Kidney (tissue), 14 donors: ENCODE results near the gene CNOT9. TPM values are rescaled to one million over a fixed set of nuclear protein-coding genes. Genes with fewer than 3 reads are reported as not detected.

Source experiments
- DNase-seq, 5 donors: peaks; one replicate each; pipeline ENCODE4 v3.0.0-alpha.2; 2013 to 2020
- FAIRE-seq: peaks from 2 replicates; lab custom pipeline; 2012; peaks lifted over from hg19 to GRCh38; lab: Jason Lieb, UNC
- H3K27ac ChIP-seq, 2 donors: one replicate each; pipeline ENCODE4 v1.7.0; 2013; ENCODE audit warnings: low read depth in 2 of 2, low read length in 2 of 2, inconsistent platforms in 1 of 2
- H3K27me3 ChIP-seq: one replicate; pipeline ENCODE4 v1.7.1; 2013; ENCODE audit warnings: low read length, inconsistent platforms; ENCODE audit not compliant: control insufficient read depth, insufficient read depth
- H3K36me3 ChIP-seq, 3 donors: one replicate each; pipeline versions ENCODE4 v1.7.0 to v1.7.1; 2013; ENCODE audit warnings: low read length in 3 of 3, control low read depth in 1 of 3, inconsistent platforms in 1 of 3; ENCODE audit not compliant: insufficient read depth in 3 of 3, control insufficient read depth in 2 of 3
- H3K4me1 ChIP-seq, 3 donors: one replicate each; pipeline versions ENCODE4 v1.7.0 to v1.7.1; 2013; ENCODE audit warnings: low read length in 3 of 3, inconsistent platforms in 1 of 3, low read depth in 1 of 3; ENCODE audit not compliant: control insufficient read depth in 2 of 3, insufficient read depth in 2 of 3
- H3K4me3 ChIP-seq, 3 donors: one replicate each; pipeline versions ENCODE4 v1.7.0 to v1.8.1; 2013; ENCODE audit warnings: low read length in 3 of 3, control low read depth in 1 of 3, inconsistent platforms in 1 of 3
- H3K9ac ChIP-seq, 3 donors: one replicate each; pipeline versions ENCODE4 v1.7.0 to v1.7.1; 2013; ENCODE audit warnings: low read length in 3 of 3, control low read depth in 1 of 3, inconsistent platforms in 1 of 3
- H3K9me3 ChIP-seq, 3 donors: one replicate each; pipeline versions ENCODE4 v1.7.0 to v1.7.1; 2013; ENCODE audit warnings: low read length in 3 of 3, control low read depth in 1 of 3, inconsistent platforms in 1 of 3; ENCODE audit not compliant: control insufficient read depth in 2 of 3, insufficient read depth in 1 of 3
- intact Hi-C: fragments of 100-400 bp; cut with DNase I; formaldehyde crosslinking; loops from one replicate; pipeline ENCODE4 v1.11.1; 2022
- polyA plus RNA-seq: library from polyadenylated mRNA; stranded (reverse); fragments of 350-450 nt; fragmentation: Illumina TruSeq; extraction: RNeasy Lipid Tissue Mini Kit (QIAGEN cat#74804); gene quantifications from one replicate; pipeline ENCODE4 v1.2.3, GENCODE V29; 2014; ENCODE audit warnings: low read depth, low replicate concordance; ENCODE audit not compliant: insufficient read depth
- total RNA-seq: library from RNA; stranded (reverse); fragmentation: NEBNext Ultra II Directional; extraction: Animal tissue kit (Norgen Biotek cat#: 25700); gene quantifications from one replicate; pipeline ENCODE4 v1.2.1, GENCODE V29; 2021
- TF ChIP-seq, protein P1 (sequence below): IDR thresholded peaks from 3 replicates; pipeline ENCODE4 v1.5.1; 2012; ENCODE audit warnings: mild to moderate bottlenecking, moderate library complexity, borderline replicate concordance; ENCODE audit not compliant: insufficient read depth; ENCODE audit errors: extremely low read depth
- donor health status: control.
- donor health status: control.
- donor health status: control.
- donor health status: control.
- donor health status: control.
- donor health status: DM: yes; HTN: yes; CAD: no.
- donor health status: Normal renal cell carcinoma (clear cell type).

The CNOT9 gene
- total and polyA plus RNA-seq, 2 donors from 2014 or later = 12.6 to 35.8 TPM

DNA sequence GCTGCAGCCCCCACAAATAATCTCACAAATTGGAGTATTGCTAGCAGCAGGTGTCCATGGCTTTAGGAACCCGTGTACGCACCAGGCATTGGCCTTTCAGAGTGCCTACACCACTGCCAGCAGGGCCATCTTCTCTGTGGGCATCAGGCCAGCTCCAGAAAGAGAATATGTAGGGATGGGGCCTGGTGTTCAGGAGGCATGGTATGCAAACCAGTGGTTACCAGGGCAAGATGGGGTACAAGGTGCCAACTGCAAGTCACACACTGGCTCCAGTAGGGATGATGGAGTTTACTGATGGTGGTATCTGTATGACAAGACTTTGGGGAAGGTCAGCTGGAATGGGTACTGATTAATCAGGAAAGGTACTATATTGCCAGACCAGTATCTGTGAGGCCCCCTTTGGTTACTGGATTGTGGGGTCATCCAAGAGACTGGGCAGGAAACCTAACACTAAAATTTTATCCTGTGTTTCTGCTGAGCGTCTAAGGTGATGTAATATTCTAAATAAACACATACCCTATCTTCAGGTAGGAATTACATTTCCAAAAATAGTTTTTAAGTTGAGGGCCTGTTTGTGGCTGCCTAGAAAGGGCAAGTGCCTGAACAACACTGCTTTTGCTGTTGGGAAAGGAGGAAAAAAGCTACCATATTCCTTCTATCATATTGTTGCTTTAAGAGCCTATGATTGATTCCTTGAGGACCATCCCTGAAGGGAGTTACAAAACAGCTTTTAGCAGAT, 9.0 kb downstream of the CNOT9 start:
- Histone ChIP-seq H3K27me3 (no peaks in the 10 kb centered on the region), H3K9ac (no peak overlapping the region), H3K4me1 (peaks cover 0 to 3% (median 0%) of the 10 kb centered on the region in 3 donors), H3K27ac (no peak overlapping the region), H3K4me3 (no peak overlapping the region), H3K36me3 (peaks cover 0 to 7% (median 3%) of the 10 kb centered on the region in 3 donors), H3K9me3 (no peaks in the 10 kb centered on the region)
- intact Hi-C loops = no loop called here
- no peak for FAIRE-seq
- DNase-seq = no peak
- TF ChIP-seq, protein P1, sequence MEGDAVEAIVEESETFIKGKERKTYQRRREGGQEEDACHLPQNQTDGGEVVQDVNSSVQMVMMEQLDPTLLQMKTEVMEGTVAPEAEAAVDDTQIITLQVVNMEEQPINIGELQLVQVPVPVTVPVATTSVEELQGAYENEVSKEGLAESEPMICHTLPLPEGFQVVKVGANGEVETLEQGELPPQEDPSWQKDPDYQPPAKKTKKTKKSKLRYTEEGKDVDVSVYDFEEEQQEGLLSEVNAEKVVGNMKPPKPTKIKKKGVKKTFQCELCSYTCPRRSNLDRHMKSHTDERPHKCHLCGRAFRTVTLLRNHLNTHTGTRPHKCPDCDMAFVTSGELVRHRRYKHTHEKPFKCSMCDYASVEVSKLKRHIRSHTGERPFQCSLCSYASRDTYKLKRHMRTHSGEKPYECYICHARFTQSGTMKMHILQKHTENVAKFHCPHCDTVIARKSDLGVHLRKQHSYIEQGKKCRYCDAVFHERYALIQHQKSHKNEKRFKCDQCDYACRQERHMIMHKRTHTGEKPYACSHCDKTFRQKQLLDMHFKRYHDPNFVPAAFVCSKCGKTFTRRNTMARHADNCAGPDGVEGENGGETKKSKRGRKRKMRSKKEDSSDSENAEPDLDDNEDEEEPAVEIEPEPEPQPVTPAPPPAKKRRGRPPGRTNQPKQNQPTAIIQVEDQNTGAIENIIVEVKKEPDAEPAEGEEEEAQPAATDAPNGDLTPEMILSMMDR = no peak

DNA sequence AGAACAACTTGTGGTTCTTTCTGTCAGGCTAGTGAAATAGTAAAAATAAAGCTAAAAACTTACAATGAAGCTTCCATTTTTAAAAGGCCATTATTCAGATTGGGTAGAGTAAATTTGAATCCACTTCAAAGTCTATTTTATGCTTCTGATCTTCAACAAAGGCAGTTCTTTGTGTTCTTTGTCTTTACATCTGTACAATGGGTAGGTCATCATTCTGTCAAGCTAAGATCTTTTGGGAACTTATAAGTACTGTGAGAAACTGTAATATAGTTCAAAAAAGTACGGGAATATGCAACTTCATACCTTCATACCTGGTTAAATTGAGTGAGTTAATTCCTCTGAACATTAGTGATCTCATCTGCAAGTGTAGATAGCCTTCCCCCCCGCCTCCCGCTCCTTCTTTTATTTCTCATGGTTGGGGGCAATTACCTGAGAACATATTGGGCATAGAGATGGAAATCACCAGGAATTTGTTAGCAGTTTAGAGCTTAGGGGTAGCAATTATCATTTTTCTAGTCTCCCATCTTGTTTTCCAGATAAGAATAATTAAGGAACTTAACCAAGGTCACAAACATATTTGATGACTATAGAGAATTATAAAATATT, 9.7 kb downstream of the CNOT9 start:
- Histone ChIP-seq H3K36me3 (peaks cover 0 to 9% (median 3%) of the 10 kb centered on the region in 3 donors), H3K27me3 (no peaks in the 10 kb centered on the region), H3K4me1 (peaks cover 0 to 3% (median 0%) of the 10 kb centered on the region in 3 donors), H3K9me3 (no peaks in the 10 kb centered on the region), H3K9ac (no peak overlapping the region), H3K4me3 (no peak overlapping the region), H3K27ac (no peak overlapping the region)
- no peak for FAIRE-seq
- DNase-seq = no peak
- intact Hi-C loops = no loop called here
- TF ChIP-seq, protein P1 = no peak

DNA sequence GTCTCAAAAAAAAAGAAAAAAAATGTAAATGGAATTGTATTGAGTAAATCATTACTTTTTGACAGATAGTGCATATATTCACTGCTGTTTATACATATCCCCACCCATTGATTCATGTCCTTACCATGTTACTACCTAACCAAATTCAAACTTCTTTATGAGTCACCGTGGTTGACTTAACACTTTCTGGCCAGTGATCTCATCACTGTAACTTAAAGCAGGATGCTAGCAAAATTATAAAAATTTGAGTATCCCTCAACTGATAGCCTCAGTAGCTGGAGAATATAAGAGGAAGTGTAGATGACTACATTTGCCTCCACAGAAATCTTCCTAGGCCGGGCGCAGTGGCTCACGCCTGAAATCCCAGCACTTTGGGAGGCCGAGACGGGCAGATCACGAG, 13.4 kb downstream of the CNOT9 start:
- TF ChIP-seq, protein P1 = no peak
- Histone ChIP-seq H3K36me3 (peaks cover 3 to 15% (median 13%) of the 10 kb centered on the region in 3 donors), H3K27ac (no peak overlapping the region), H3K9me3 (no peaks in the 10 kb centered on the region), H3K4me1 (peaks cover 0 to 3% (median 0%) of the 10 kb centered on the region in 3 donors), H3K9ac (no peak overlapping the region), H3K4me3 (no peak overlapping the region), H3K27me3 (no peaks in the 10 kb centered on the region)
- FAIRE-seq = no peak
- no peak for DNase-seq
- intact Hi-C loops = no loop called here
